Activated naive CD4-positive, alpha-beta T cell (primary cell): ENCODE results near the gene SNX15.
"Not testable (repeated sequence)": the region's sequence is repeated elsewhere in the genome, so short reads cannot be mapped to it uniquely, and the experiment has no call there.

Experiments
- DNase-seq, 4 experiments: peaks; one replicate each; lab custom pipeline; 2025; lab: John Stamatoyannopoulos, UW

Gene SNX15

DNA sequence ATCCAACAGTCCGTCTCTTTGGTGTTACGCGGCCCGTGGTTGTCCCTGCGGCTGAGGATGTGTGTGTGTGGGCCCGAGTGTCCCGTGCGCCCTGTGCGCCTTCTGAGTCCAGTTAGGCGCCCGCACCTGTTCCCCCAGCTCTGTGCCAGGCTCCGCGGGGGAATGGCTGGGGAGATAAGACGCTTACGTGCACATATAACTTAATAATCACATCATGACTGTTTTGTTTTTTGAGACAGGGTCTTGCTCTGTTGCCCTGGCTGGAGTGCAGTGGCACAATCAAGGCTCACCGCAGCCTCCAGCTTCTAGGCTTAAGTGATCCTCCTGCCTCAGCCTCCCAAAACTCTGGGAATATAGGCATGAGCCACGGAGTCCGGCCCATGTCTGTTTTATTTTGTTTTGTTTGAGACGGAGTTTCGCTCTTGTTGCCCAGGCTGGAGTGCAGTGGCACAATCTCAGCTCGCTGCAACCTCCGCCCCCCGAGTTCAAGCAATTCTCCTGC, 12.5 kb upstream of the SNX15 start:
- no peak for DNase-seq

GRCh38 chr11:65016705-65017104, 10.5 kb upstream of the SNX15 start:
- DNase-seq, result no peak

- no peak for DNase-seq
These were observed 9.3 kb upstream of the SNX15 start for GRCh38 chr11:65017937-65018336.

DNA sequence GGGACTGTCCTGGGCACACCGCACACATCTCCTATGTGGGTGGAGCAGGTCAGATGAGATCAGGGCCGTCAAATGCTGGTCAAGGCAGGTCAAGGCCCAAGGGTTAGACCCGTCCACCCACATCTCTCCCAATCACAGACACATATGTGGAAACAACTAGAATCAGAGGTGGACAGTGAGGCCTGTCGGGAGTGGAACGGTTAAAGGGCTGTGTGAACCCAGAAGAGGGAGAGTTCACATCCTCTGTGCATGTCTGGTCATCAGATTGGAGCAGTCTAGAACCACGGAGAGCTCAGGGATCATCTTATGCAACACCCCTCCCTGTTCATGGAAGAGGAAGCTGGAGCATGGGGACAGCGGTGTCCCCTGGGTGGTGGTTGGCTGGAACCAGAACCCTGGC, 7.4 kb upstream of the SNX15 start:
- DNase-seq, result no peak

- no peak for DNase-seq
These were observed 6.2 kb upstream of the SNX15 start for GRCh38 chr11:65021003-65021402.

GRCh38 chr11:65021509-65021908, 5.7 kb upstream of the SNX15 start:
- DNase-seq, result no peak

DNA sequence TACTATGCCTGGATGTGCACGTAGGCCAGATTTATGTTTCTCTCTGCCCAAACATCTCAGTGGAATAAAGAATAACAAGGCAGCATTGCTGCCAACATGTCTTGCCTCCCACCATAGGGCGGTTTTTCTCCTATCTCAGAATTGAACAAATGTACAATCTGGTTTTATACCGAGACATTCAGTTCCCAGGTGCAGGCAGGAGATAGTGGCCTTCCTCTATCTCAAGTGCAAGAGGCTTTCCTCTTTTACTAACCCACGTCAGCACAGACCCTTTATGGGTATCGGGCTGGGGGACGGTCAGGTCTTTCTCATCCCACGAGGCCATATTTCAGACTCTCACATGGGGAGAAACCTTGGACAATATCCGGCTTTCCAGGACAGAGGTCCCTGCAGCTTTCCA, 3.7 kb upstream of the SNX15 start:
- not testable (repeated sequence) for DNase-seq

- DNase-seq, result no peak
These were observed 429 bp upstream of the SNX15 start for GRCh38 chr11:65026810-65027209.

- DNase-seq, result no peak
These were observed 5.0 kb downstream of the SNX15 start for GRCh38 chr11:65032216-65032615.

DNA sequence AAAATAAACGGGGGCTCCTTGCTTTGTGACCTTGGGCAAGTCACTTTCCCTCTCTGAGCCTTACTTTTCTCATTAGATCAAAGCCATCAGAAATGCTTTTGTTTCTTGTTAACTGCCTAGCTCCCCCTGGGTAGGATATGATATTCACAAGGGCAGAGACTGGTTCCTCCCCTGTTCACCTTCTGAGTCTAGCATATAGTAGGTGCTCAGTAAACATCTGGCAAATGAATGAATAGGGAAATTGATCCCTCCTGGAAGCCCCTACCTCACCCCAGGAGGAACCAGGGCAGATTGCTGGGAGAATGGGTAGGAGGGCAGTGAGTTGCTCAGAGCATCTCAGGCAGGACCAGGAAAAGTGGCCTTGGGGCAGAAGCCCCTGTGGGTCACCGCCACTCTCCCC, 7.2 kb downstream of the SNX15 start:
- no peak for DNase-seq

- no peak for DNase-seq
These were observed 8.3 kb downstream of the SNX15 start for GRCh38 chr11:65035579-65035978.

GRCh38 chr11:65036931-65037330, 9.7 kb downstream of the SNX15 start:
- DNase-seq, result no peak

DNA sequence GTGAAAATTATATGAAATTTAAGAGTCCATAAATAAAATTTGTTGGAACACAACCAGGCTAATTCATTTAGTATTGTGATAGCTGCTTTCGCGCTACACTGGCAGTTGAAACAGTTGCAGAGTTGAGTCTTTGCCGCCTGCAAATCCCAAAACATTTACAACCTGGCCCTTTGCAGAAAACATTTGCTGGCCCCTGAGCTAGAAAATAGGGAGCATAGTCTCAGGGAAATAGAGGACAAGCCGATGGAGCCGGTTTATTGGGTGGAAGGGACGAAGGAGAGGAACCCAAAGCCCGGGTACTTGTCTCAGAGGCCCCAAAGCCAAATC, 13.2 kb downstream of the SNX15 start:
- no peak for DNase-seq

DNA sequence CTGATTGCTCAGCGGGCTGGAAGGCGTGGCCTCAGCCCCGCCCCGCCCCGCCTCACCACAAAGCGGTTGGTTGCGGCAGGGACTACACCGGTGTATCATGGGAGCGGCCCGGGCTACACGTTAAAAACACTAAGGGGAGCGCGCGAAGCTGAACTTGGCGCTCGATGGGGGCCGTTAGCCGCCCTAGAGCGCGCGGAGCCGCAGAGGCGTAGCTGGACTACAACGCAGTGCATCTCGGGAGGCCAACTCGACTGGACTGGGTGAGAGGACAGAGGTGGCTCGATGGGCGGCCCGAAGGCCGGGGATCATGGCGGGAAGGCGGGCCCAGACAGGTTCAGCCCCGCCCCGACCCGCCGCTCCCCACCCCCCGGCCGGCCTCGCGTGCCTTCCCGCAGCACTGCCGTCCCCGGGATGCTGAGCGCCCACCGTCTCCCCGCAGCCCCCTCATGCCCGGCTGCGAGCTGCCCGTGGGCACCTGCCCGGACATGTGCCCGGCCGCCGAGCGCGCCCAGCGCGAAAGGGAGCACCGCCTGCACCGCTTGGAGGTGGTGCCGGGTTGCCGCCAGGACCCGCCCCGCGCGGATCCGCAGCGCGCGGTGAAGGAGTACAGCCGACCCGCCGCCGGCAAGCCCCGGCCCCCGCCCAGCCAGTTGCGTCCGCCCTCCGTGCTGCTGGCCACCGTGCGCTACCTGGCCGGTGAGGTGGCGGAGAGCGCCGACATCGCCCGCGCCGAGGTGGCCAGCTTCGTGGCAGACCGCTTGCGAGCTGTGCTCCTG, 13.8 kb downstream of the SNX15 start, which contains the start of gene SAC3D1:
TSS of gene SAC3D1 (plus strand) at position 364 of the 776 bp plus-strand sequence. CDS start at position 447, 83 bp downstream.
- peak; percentile 60 to 81 (median 78) for DNase-seq

GRCh38 chr11:65042891-65043290, 15.7 kb downstream of the SNX15 start:
- DNase-seq, result no peak

- no peak for DNase-seq
These were observed 16.8 kb downstream of the SNX15 start for GRCh38 chr11:65043881-65044501.

DNA sequence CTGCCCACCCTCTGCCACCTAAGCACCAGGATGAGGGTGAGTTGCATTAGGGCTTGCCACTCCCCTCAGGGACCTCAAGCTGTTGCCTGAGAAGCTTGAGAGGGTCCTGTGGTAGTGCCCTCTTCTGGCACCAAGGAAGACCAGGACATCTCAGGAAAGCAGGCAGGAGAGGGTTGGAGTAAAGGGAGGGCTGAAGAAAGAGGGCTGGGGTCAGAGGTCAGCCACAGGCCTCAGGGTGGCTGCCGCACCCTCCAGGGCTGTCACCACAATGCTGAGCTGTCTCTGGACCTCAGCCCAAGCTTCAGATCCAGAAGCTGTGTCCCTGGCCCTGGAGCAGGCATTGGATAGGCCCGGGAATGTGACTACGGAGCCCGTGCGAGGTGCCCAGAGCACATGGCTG, 17.8 kb downstream of the SNX15 start:
- no peak for DNase-seq

DNA sequence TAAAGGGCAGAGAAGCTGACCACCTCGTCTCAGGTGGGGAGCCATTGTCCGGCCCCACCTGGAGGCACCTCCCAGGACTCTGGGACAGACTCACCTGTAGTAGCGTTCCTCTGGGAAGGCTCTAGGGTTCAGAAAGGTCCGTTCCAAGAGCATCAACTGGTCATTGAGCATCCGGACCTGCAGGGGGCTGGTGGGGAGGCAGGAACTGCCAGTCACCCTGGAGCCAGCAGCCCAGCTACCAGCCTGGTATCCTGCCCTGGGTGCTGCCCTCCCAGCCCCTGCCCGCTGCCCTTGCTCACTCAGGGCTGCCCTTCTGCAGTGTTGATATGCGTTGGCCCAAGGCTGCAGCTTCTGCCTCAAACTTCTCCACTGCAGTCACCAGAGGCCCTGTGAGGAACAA, 18.5 kb downstream of the SNX15 start:
- DNase-seq, result no peak

- peak in 1 of 4 experiments; percentile 27 for DNase-seq
These were observed 20.6 kb downstream of the SNX15 start for GRCh38 chr11:65047581-65048422.

GRCh38 chr11:65051398-65051858, 24.2 kb downstream of the SNX15 start:
- DNase-seq, result no peak

GRCh38 chr11:65053827-65054508, 26.7 kb downstream of the SNX15 start:
- DNase-seq, result no peak

DNA sequence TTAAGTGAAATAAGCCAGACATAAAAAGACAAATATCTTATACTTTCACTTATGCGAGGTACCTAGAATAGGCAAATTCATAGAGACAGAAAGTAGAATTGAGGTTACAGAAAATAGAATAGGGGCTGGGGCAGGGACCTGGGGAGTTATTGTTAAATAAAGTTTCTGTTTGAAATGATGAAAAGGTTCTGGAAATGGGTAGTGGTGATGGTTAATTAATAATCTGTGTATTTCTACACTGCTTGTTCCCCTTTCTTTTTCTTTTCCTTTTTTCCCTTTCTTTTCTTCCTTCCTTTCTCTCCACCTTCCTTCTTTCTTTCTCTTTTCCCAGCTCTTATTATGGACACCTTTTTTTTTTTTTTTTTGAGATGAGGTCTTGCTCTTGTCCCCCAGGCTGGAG, 28.3 kb downstream of the SNX15 start:
- no peak for DNase-seq
